ENCODE data around the gene KIF4B.
"Not testable (repeated sequence)": the region's sequence is repeated elsewhere in the genome, so short reads cannot be mapped to it uniquely, and the experiment has no call there.

Gene KIF4B

GRCh38 chr5:154989626-154990025 lies 23.9 kb upstream of the KIF4B start:
- no peaks in the 10 kb centered on the region for H3K9me3 ChIP-seq (ENCODE audit: control insufficient read depth, insufficient read depth, low read length)
- no peak overlapping the region for H3K9ac ChIP-seq (ENCODE audit: low read depth, low read length)
- no peaks in the 10 kb centered on the region for H3K4me1 ChIP-seq (ENCODE audit: insufficient read depth, low read length)
- H3K36me3 ChIP-seq (ENCODE audit: insufficient read depth, low read length), result no peaks in the 10 kb centered on the region

- no peaks in the 10 kb centered on the region for H3K36me3 ChIP-seq (ENCODE audit: insufficient read depth, low read length)
- no peaks in the 10 kb centered on the region for H3K9me3 ChIP-seq (ENCODE audit: control insufficient read depth, insufficient read depth, low read length)
- H3K4me1 ChIP-seq (ENCODE audit: insufficient read depth, low read length), result no peaks in the 10 kb centered on the region
- H3K9ac ChIP-seq (ENCODE audit: low read depth, low read length), result no peak overlapping the region
Measured at GRCh38 chr5:154993461-154993860, 20.1 kb upstream of the KIF4B start.

GRCh38 chr5:154995679-154996078 lies 17.9 kb upstream of the KIF4B start:
- no peaks in the 10 kb centered on the region for H3K36me3 ChIP-seq (ENCODE audit: insufficient read depth, low read length)
- H3K9ac ChIP-seq (ENCODE audit: low read depth, low read length), result no peak overlapping the region
- no peaks in the 10 kb centered on the region for H3K4me1 ChIP-seq (ENCODE audit: insufficient read depth, low read length)
- no peaks in the 10 kb centered on the region for H3K9me3 ChIP-seq (ENCODE audit: control insufficient read depth, insufficient read depth, low read length)

- Histone ChIP-seq H3K36me3 (ENCODE audit: insufficient read depth, low read length) (no peaks in the 10 kb centered on the region), H3K9me3 (ENCODE audit: control insufficient read depth, insufficient read depth, low read length) (no peaks in the 10 kb centered on the region), H3K4me1 (ENCODE audit: insufficient read depth, low read length) (no peaks in the 10 kb centered on the region), H3K9ac (ENCODE audit: low read depth, low read length) (no peak overlapping the region)
Measured at GRCh38 chr5:154997746-154998145, 15.8 kb upstream of the KIF4B start.

GRCh38 chr5:154999865-155000264 lies 13.7 kb upstream of the KIF4B start:
- Histone ChIP-seq H3K36me3 (ENCODE audit: insufficient read depth, low read length) (no peaks in the 10 kb centered on the region), H3K9me3 (ENCODE audit: control insufficient read depth, insufficient read depth, low read length) (no peaks in the 10 kb centered on the region), H3K4me1 (ENCODE audit: insufficient read depth, low read length) (no peaks in the 10 kb centered on the region), H3K9ac (ENCODE audit: low read depth, low read length) (no peak overlapping the region)

- Histone ChIP-seq H3K9me3 (ENCODE audit: control insufficient read depth, insufficient read depth, low read length) (no peaks in the 10 kb centered on the region), H3K4me1 (ENCODE audit: insufficient read depth, low read length) (no peaks in the 10 kb centered on the region), H3K9ac (ENCODE audit: low read depth, low read length) (no peak overlapping the region), H3K36me3 (ENCODE audit: insufficient read depth, low read length) (no peaks in the 10 kb centered on the region)
Measured at GRCh38 chr5:155001523-155001922, 12.0 kb upstream of the KIF4B start.

- H3K9ac ChIP-seq (ENCODE audit: low read depth, low read length); H3K36me3 ChIP-seq (ENCODE audit: insufficient read depth, low read length); H3K9me3 ChIP-seq (ENCODE audit: control insufficient read depth, insufficient read depth, low read length); H3K4me1 ChIP-seq (ENCODE audit: insufficient read depth, low read length): not testable (repeated sequence)
Measured at GRCh38 chr5:155002722-155003121, 10.8 kb upstream of the KIF4B start.

- no peaks in the 10 kb centered on the region for H3K9me3 ChIP-seq (ENCODE audit: control insufficient read depth, insufficient read depth, low read length)
- H3K9ac ChIP-seq (ENCODE audit: low read depth, low read length), result no peak overlapping the region
- H3K4me1 ChIP-seq (ENCODE audit: insufficient read depth, low read length), result no peaks in the 10 kb centered on the region
- H3K36me3 ChIP-seq (ENCODE audit: insufficient read depth, low read length), result no peaks in the 10 kb centered on the region
Measured at GRCh38 chr5:155004138-155004744, 9.3 kb upstream of the KIF4B start.

GRCh38 chr5:155006265-155006664 lies 7.3 kb upstream of the KIF4B start:
- H3K36me3 ChIP-seq (ENCODE audit: insufficient read depth, low read length); H3K4me1 ChIP-seq (ENCODE audit: insufficient read depth, low read length); H3K9me3 ChIP-seq (ENCODE audit: control insufficient read depth, insufficient read depth, low read length); H3K9ac ChIP-seq (ENCODE audit: low read depth, low read length): not testable (repeated sequence)

GRCh38 chr5:155008669-155009068 lies 4.9 kb upstream of the KIF4B start:
- H3K4me1 ChIP-seq (ENCODE audit: insufficient read depth, low read length), result no peaks in the 10 kb centered on the region
- H3K9me3 ChIP-seq (ENCODE audit: control insufficient read depth, insufficient read depth, low read length), result no peaks in the 10 kb centered on the region
- H3K9ac ChIP-seq (ENCODE audit: low read depth, low read length), result no peak overlapping the region
- no peaks in the 10 kb centered on the region for H3K36me3 ChIP-seq (ENCODE audit: insufficient read depth, low read length)

- no peaks in the 10 kb centered on the region for H3K4me1 ChIP-seq (ENCODE audit: insufficient read depth, low read length)
- H3K9ac ChIP-seq (ENCODE audit: low read depth, low read length), result no peak overlapping the region
- H3K9me3 ChIP-seq (ENCODE audit: control insufficient read depth, insufficient read depth, low read length), result no peaks in the 10 kb centered on the region
- no peaks in the 10 kb centered on the region for H3K36me3 ChIP-seq (ENCODE audit: insufficient read depth, low read length)
Measured at GRCh38 chr5:155010881-155011280, 2.7 kb upstream of the KIF4B start.

- H3K4me1 ChIP-seq (ENCODE audit: insufficient read depth, low read length), result no peaks in the 10 kb centered on the region
- no peaks in the 10 kb centered on the region for H3K9me3 ChIP-seq (ENCODE audit: control insufficient read depth, insufficient read depth, low read length)
- H3K36me3 ChIP-seq (ENCODE audit: insufficient read depth, low read length), result no peaks in the 10 kb centered on the region
- H3K9ac ChIP-seq (ENCODE audit: low read depth, low read length), result no peak overlapping the region
Measured at GRCh38 chr5:155015239-155015638, 1.7 kb downstream of the KIF4B start.

- Histone ChIP-seq H3K9ac (ENCODE audit: low read depth, low read length) (no peak overlapping the region), H3K9me3 (ENCODE audit: control insufficient read depth, insufficient read depth, low read length) (no peaks in the 10 kb centered on the region), H3K36me3 (ENCODE audit: insufficient read depth, low read length) (no peaks in the 10 kb centered on the region)
Measured at GRCh38 chr5:155017610-155018009, 4.1 kb downstream of the KIF4B start.

GRCh38 chr5:155019601-155020226 lies 6.2 kb downstream of the KIF4B start:
- H3K9me3 ChIP-seq (ENCODE audit: control insufficient read depth, insufficient read depth, low read length), result no peaks in the 10 kb centered on the region
- H3K36me3 ChIP-seq (ENCODE audit: insufficient read depth, low read length), result no peaks in the 10 kb centered on the region
- peaks cover 11% of the 10 kb centered on the region for H3K4me1 ChIP-seq (ENCODE audit: insufficient read depth, low read length)
- H3K9ac ChIP-seq (ENCODE audit: low read depth, low read length), result no peak overlapping the region

More at GRCh38 chr5:155017610-155018009, 4.1 kb downstream of the KIF4B start:
- no peaks in the 10 kb centered on the region for H3K4me1 ChIP-seq (ENCODE audit: insufficient read depth, low read length)

- H3K36me3 ChIP-seq (ENCODE audit: insufficient read depth, low read length), result no peaks in the 10 kb centered on the region
- H3K9ac ChIP-seq (ENCODE audit: low read depth, low read length), result no peak overlapping the region
- H3K4me1 ChIP-seq (ENCODE audit: insufficient read depth, low read length), result peaks cover 14% of the 10 kb centered on the region
- H3K9me3 ChIP-seq (ENCODE audit: control insufficient read depth, insufficient read depth, low read length), result no peaks in the 10 kb centered on the region
Measured at GRCh38 chr5:155021842-155022241, 8.3 kb downstream of the KIF4B start.

Data from ES-I3 (cell line).